ENCODE results near the gene NPHP1. TPM values are rescaled to one million over a fixed set of nuclear protein-coding genes. Genes with fewer than 3 reads are reported as not detected.
"Not testable (repeated sequence)": the region's sequence is repeated elsewhere in the genome, so short reads cannot be mapped to it uniquely, and the experiment has no call there.

The NPHP1 gene
- total RNA-seq, 1 donor: 11.9 TPM

DNA sequence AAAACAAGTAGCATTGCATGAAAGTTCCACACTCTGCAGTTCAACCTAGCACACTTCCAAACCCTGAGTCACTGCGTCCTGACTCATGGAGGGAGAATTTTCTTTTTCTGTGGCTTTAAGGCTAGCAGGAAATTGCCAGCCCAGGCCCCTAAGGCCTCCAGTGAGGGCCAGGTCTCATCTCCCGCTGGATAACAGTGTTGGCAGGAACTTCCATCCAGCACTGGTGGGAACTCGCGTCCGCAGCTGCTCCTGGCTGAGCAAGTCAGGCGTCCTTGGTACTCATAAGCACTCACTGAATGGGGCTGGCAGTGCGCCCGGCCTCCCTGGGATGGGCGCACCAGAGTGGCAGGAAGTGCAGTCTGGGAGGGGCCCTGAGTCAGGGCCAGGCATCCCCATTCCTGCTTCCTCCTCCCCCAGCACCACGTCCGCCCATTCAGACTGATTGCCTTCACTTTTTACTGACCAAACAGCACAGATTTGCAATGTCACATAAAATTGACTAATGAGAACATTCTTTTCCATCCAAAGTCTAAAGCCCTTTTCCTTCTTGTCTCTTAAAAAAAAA lies 103.5 kb downstream of the NPHP1 start:
- H3K4me3 ChIP-seq (ENCODE audit: low read depth, low read length): peak overlapping the region; percentile 41
- DNase-seq (ENCODE audit: low read depth): peak; percentile 100
- TF ChIP-seq, protein P1, sequence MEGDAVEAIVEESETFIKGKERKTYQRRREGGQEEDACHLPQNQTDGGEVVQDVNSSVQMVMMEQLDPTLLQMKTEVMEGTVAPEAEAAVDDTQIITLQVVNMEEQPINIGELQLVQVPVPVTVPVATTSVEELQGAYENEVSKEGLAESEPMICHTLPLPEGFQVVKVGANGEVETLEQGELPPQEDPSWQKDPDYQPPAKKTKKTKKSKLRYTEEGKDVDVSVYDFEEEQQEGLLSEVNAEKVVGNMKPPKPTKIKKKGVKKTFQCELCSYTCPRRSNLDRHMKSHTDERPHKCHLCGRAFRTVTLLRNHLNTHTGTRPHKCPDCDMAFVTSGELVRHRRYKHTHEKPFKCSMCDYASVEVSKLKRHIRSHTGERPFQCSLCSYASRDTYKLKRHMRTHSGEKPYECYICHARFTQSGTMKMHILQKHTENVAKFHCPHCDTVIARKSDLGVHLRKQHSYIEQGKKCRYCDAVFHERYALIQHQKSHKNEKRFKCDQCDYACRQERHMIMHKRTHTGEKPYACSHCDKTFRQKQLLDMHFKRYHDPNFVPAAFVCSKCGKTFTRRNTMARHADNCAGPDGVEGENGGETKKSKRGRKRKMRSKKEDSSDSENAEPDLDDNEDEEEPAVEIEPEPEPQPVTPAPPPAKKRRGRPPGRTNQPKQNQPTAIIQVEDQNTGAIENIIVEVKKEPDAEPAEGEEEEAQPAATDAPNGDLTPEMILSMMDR (IDR thresholded peaks at IDR 0.05; ENCODE audit: insufficient read depth, low read length): no peak

DNA sequence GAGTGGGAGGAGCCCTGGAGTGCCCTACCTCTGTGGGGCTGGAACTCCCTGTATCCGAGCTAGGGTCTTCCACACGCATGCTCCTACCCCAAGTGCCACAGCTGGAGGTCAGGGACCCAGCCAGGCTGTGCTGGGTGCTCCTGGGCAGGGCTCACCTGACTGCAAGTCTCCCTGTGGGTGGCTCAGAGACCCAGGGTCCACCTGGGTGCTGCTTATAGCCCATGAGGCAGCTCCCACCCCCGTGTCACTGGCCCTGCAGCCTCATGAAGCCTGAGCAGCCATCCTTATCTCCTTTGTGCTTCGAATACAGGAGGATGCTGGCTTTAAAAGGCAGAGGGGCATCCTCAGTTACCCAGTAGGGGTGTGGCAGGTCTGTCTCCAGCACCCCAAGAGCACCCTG lies 103.9 kb downstream of the NPHP1 start:
- H3K4me3 ChIP-seq (ENCODE audit: low read depth, low read length); DNase-seq (ENCODE audit: low read depth): not testable (repeated sequence)

- DNase-seq (ENCODE audit: low read depth): no peak
- TF ChIP-seq, protein P1 (IDR thresholded peaks at IDR 0.05; ENCODE audit: insufficient read depth, low read length): no peak
- H3K4me3 ChIP-seq (ENCODE audit: low read depth, low read length): no peak overlapping the region
Measured at GRCh38 chr2:110100480-110100879, 104.3 kb downstream of the NPHP1 start.

DNA sequence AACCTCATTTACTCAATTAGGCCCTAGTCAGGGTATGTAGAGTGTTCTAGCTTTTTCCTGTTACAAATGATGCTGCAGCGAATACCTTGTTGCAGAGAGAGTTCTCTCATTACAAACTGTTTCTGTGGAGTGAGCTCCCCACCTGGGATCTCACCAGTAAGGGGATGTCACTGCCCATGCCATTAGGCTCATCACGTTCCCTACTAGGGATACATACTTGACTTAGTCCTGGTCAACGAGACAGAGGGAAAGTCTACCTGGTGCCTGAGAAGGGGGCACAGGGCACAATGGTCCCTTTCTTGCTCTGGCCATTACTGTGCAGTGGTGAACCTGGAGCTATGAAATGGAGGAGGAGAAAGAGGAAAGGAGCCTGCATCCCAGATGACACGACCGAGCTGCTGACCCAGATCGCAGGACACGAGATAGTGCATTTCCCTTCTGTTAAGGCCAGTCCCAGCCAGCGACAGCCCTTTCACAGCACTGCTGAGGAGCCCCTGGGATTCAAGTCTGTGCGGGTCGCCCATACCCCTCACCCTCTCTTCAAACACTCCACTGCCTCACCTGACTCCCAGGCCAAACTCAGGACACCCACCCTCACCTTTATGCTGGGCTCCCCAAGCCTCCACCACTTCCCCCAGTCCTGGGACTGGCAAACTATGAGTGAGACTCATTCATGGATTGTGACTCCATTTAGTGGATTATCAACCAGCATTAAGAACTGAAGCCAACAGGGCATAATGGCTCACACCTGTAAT lies 105.2 kb downstream of the NPHP1 start:
- no peak for DNase-seq (ENCODE audit: low read depth)
- TF ChIP-seq, protein P1 (IDR thresholded peaks at IDR 0.05; ENCODE audit: insufficient read depth, low read length): no peak
- H3K4me3 ChIP-seq (ENCODE audit: low read depth, low read length): no peak overlapping the region

GRCh38 chr2:110099038-110099425 lies 105.8 kb downstream of the NPHP1 start:
- TF ChIP-seq, protein P1 (IDR thresholded peaks at IDR 0.05; ENCODE audit: insufficient read depth, low read length): no peak

DNA sequence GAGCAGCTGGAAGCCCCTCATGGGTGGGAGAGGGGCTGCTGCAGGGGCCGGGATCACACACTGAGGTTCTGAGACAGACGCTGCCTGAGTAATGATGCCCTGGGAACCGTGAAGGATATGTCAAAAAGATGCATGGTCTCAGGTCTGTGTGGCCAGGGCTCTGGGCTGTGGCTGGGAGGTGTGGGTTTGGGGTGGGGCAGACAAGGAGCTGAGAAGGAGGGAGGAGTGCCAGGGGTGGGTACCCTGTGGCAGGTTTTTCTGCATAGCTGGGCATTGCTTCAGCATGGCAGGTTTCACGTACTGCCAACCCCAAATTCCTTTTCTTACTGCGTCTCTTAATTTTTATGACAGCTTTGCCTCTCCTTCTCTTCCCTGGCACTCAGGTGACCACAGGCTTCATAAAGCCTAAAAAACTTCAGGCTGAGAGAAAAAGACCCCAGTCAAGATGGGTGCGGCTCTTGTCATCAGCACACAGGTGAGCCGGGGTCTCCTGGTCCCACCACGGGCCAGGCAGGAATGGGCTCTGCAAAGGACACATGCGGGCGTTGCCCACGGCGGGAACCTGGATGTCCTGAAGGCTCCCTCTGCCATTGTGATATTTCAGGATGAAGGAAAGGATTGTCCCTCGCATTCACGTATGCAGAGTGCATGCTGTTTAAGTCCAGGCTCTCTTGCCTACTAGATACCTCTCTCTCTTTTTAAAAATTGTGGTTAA lies 107.2 kb downstream of the NPHP1 start:
- H3K4me3 ChIP-seq (ENCODE audit: low read depth, low read length): no peak overlapping the region
- no peak for DNase-seq (ENCODE audit: low read depth)
- TF ChIP-seq, protein P1 (IDR thresholded peaks at IDR 0.05; ENCODE audit: insufficient read depth, low read length): no peak

More at GRCh38 chr2:110099038-110099425, 105.8 kb downstream of the NPHP1 start:
- DNase-seq (ENCODE audit: low read depth): no peak
- no peak overlapping the region for H3K4me3 ChIP-seq (ENCODE audit: low read depth, low read length)

GRCh38 chr2:110095994-110096633 lies 108.7 kb downstream of the NPHP1 start:
- no peak overlapping the region for H3K4me3 ChIP-seq (ENCODE audit: low read depth, low read length)
- TF ChIP-seq, protein P1 (IDR thresholded peaks at IDR 0.05; ENCODE audit: insufficient read depth, low read length): no peak
- no peak for DNase-seq (ENCODE audit: low read depth)

- DNase-seq (ENCODE audit: low read depth): peak; percentile 72
- H3K4me3 ChIP-seq (ENCODE audit: low read depth, low read length): not testable (repeated sequence)
Measured at GRCh38 chr2:110094884-110095534, 109.8 kb downstream of the NPHP1 start.

DNA sequence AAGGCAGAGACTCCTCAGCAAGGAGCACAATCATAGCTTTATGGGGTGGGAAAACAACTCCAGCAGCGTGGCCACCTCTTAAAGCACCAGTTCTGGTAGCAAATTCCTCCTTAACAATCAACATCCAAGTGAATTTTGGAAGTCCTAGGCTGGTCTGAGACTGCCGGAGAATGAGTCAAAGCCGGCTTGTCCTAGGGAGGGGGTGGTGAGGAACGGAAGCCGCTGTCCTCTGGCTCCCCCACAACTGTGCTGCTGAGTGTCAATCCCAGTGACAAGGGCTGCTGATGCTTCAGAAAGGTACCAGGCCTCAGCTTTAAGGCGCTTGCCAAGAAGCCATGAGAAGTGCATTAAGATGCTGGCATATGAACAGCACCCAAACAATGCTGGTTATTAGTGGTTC lies 110.9 kb downstream of the NPHP1 start:
- DNase-seq (ENCODE audit: low read depth); H3K4me3 ChIP-seq (ENCODE audit: low read depth, low read length): not testable (repeated sequence)

DNA sequence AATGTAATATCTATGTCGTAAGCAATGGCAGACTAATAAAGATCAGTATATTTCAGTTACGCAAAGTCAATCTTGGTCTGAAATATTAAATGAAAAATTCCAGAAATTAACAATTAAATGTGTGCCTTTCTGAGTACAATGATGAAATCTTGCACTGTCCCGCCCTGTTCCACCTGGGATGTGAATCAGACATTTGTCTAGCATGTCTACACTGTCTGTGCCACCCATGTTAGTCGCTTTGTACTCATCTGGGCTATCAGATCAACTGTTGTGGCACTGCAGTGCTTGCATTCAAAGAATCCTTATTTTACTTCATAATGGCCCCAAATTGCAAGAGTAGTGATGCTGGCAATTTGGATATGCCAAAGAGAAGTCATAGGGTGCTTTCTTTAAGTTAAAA lies 114.6 kb downstream of the NPHP1 start:
- not testable (repeated sequence) for H3K4me3 ChIP-seq (ENCODE audit: low read depth, low read length); DNase-seq (ENCODE audit: low read depth)

All from fibroblast of the aortic adventitia (primary cell).